OCI-LY3 (cell line): ENCODE measurements around the gene TMEM59L.

Experiments used
- EZH2phosphoT487 ChIP-seq: fragments of 200-600 bp; shearing (Covaris generic); IDR thresholded peaks from 2 replicates; pipeline ENCODE4 v1.6.1; 2018; ENCODE audit warnings: antibody characterized with exemption, mixed run types, low read depth
- TF ChIP-seq, protein P1 (sequence below): fragments of 200-600, 300-600 bp; sonication (generic); IDR thresholded peaks from 2 replicates; pipeline ENCODE4 v1.5.1; 2014; ENCODE audit warnings: antibody characterized with exemption, low read length, low read depth

DNA sequence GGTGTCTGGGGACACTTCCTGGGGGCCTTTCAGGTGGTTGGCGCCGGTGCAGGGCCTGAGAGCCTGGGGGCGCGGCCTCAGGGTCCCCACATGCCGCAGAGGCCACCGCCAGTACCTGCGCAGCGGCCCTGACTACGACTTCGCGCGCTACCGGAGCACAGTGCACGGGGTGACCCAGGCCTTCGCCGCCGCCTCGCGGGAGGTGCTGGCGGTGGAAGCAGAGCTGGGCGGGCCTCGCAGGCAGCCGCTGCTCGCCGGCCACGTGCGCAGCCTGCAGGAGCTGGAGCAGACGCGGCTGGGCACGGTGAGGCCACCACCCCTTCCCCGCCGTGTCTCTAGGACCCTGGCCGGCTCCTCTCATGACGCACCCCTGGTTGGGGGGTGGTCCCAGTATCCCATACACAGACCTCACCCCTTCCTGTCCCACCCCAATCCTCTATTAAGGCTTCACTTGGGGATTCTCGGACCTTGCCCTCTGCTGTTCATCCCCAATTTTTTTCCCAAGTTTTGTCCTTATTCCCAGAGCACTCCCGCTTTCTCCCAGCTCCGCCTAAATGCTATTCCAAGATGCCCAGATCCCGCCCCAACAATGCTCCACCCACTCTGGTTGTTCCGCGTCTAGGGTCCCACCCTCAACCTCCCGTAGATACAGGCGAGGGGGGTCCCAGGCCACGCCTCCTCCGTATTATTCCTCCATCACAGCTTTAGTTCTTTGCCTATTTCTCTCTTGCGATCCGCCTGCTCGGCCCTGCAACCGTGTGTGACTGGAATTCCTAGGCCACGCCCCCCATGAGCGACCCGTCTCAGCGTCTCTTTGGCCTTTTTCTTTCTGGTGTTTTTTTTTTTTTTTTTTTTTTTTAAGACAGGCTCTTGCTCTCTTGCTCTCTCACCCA is 23.0 kb upstream of the TMEM59L start:
- TF ChIP-seq, protein P1, sequence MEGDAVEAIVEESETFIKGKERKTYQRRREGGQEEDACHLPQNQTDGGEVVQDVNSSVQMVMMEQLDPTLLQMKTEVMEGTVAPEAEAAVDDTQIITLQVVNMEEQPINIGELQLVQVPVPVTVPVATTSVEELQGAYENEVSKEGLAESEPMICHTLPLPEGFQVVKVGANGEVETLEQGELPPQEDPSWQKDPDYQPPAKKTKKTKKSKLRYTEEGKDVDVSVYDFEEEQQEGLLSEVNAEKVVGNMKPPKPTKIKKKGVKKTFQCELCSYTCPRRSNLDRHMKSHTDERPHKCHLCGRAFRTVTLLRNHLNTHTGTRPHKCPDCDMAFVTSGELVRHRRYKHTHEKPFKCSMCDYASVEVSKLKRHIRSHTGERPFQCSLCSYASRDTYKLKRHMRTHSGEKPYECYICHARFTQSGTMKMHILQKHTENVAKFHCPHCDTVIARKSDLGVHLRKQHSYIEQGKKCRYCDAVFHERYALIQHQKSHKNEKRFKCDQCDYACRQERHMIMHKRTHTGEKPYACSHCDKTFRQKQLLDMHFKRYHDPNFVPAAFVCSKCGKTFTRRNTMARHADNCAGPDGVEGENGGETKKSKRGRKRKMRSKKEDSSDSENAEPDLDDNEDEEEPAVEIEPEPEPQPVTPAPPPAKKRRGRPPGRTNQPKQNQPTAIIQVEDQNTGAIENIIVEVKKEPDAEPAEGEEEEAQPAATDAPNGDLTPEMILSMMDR: peak; percentile 28
- no peak for TF ChIP-seq EZH2phosphoT487
